GM21515 (cell line): ENCODE results near the gene SYT17.

Experiments
- ATAC-seq: cut with Tn5 transposase; IDR thresholded peaks from one replicate; pipeline ENCODE4 v1.9.1; 2021; ENCODE audit not compliant: unreplicated experiment

Gene SYT17

DNA sequence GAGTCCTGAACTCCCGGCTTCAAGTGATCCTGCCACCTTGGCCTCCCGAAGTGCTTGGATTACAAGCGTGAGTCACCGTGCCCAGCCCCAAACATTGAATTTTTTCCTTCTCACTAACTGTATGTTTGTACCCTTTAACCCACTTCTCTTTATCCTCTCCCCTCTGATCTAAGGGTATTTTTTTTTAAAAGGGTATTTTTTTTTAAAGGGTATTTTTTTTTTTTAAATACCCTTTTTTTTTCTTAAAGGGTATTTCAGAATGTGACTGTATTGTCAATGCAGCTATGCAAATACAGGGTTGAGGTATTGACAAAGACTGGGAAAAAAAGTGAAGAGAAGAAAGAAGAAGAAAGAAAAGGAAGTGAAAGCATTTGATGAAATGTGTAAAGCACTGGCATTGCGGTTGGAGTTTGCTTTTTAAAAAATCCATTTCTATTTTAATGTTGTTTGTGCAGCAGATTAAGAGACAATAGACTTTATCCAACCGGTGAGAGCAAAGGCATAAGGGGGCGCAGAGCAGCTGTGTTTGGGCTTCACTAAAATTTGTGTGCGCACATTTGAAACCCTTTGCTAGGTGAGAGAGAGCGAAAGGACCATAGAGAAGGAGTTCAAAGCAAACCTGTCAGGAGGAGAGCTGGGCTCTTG lies 42.4 kb downstream of the SYT17 start:
- peak; percentile 73 for ATAC-seq

DNA sequence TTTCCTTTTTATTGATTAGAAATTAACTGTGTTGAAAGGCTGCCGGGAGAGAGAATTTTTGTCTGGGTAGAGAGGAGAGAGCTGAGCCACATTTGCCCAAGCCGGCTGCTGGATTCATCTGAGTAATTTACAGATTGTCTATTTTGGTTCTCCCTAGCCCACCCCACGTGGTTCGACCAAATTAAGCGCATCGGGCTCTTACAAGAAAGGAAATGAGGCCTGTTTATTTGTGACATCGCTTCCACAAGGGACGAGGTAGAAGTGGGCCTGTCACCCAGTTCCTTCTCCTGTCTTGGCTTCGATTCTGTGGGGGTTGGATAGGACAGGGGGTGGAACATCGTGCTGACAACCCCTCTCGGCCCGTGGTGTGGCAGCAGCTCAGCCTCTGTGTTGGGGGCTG lies 42.9 kb downstream of the SYT17 start:
- ATAC-seq, result peak; percentile 37

DNA sequence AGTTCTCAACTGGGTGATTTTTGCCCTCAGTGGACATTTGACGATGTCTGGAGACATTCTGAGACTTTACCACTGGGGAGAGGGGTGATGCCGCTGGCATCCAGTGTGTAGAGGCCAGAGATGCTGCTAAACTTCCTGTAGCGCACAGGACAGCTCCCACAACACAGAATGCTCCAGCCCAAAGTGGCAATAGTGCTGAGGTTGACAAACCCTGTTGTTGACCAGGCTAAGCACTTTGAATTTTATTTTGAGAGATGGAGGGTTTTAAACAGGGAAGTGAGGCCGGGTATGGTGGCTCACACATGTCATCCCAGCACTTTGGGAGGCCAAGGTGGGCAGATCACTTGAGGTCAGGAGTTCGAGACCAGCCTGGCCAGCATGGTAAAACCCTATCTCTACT lies 44.0 kb downstream of the SYT17 start:
- no peak for ATAC-seq

DNA sequence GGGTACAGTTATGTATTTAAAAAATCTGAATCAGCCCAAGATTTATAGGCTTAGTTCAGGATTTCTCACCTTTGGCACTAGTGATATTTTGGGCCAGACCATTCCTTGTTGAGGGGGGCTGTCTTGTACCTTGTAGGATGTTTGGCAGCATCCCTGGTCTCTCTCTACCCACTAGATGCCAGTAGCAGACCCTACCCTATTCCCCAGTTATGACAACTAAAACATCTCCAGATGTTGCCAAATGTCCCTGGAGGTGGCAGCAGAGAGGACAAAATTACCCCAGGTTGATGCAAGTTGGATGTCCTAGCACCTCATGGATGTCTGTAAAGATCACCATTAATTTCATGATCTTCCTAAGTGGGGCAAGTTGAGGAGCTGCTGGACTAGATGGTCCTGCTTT lies 45.8 kb downstream of the SYT17 start:
- no peak for ATAC-seq

DNA sequence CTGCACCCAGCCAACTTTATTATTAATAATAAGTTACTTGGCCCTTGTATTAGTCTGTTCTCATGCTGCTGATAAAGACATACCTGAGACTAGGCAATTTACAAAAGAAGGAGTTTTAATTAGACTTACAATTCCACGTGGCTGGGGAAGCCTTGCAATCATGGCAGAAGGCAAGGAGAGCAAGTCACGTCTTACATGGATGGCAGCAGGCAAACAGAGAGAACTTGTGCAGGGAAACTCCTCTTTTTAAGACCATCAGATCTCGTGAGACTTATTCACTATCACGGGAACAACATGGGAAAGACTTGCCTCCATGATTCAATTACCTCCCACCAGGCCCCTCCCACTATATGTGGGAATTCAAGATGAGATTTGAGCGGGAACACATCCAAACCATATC lies 47.7 kb downstream of the SYT17 start:
- ATAC-seq, result no peak

DNA sequence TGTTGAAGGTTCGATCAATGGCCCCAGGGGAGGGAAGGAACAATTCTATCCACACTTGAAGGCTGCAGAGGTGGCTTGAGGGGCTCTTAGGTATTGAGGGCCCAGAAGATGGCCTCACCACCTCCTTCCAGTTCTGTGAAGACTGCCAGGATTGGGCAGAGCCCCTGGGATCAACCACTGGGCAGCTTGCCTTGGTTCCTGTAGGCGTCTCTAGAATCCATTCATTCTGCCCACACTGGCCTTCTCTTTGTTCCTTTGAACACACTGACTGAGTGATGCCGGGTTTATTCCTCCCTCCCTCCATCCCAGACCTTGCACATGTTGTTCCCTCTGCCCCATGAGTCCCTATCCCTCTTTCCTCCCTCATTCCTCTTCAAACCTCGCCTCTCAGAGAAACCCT lies 50.5 kb downstream of the SYT17 start:
- ATAC-seq, result no peak

DNA sequence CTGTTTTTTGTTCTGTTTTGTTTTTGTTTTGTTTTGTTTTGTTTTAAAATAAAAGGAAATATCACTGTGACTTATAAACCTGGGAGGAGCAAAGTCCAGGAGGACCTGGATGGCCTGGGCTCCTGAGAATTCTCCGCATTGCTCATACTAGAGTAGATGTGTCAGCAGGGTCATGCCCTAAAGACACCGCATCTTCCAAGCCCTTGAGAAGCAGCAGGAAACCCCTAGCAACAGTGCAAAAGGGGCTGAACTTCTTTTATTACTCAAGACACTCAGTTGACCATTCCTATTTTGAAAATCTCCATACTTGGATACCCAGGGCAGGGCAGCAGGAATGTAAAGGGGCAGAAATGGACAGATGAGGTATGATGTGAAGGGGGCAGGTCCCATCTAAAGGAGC lies 51.8 kb downstream of the SYT17 start:
- no peak for ATAC-seq

DNA sequence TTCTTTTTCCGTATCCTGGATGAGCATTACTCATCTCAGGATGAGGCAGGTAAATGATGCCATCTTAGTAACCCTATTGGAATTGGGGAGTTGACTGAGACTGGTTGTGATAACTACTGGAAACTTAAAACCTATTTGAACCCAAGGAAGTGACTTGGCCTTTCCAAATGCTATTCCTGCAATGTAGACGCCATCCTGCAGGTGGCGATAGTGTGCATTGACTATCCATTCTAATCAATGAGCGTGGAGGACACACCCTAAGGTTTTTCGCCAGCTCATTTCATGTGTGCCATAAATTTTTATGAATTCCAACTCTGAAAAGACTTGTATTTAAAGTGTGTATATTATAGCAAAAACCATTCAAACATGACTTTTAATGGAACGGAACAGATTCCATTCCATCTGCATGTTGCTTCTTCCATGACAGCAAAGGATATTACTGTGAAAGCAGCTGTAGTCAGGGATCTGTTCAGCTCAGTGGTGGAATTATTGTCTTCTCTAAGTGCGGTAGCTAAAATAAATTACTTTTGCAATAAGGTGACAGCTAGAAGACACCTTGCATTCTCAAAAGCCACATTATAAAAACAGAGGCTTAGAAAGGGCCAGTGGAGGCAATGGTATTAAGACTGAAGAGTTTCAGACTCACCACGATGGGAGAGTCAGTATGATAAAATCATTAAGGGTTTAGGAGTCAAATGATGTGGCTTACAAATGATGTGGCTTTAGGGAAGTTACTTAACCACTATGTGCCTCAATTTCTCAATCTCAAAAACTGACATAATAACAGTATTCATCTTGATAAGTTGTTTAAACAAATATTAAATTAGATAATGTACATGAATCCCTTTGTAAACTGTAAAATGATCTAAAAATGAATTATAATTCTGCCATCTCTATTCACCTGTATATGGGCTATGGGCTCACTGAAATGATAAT lies 55.5 kb downstream of the SYT17 start:
- no peak for ATAC-seq

DNA sequence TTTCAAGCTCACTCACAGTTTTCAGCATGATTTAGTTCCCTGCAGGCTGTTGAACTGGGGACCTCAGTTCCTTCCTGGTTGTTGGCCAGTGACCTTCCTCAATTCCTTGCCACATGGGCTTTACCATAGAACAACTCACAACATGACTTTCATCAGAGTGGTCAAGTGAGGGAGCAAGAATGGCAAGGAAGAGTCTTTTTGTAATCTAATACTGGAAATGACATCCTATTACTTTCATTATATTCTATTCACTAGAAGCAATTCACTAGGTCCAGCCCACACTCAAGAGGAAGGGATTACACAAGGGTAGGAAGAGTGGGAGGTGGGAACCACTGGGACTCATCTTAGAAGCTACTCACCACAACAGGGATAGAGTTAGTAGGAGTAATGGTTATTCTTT lies 57.6 kb downstream of the SYT17 start:
- no peak for ATAC-seq

DNA sequence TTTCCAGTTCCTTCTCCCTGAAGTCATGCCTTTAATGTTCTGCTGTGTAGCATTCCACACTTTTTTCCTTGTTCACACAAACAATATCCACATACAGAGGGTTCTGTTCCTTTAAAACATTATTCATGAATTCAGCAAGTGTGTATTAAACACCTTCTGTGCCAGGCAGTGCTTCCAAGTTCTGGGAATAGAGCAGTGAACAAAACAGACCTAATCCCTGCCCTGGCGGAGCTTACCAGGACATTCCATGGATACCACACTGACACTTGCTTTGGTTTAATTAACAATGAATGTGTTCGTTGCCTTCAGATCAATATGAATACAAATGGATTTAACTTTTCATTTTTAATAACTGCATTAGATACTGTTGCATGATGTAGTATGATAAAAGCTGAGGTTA lies 59.6 kb downstream of the SYT17 start:
- no peak for ATAC-seq

DNA sequence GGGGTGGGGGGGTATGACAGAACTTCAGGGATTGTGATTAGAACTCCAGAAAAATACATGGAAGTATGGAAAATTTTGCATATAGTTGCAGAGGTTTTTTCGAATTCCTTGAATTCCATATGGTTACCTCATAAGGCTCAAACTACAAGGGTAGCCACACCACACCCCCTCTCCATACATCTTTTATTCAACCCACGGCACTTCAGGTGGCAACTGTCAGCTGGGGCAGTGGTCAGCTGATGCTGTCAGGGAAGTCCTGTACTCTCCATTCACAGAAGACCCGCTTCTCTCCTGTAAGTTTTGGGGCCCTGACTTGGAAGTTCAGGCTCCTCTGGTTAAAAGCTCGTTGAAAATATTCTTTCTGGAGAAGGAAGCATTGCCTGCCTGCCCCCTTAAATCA lies 60.0 kb downstream of the SYT17 start:
- no peak for ATAC-seq

DNA sequence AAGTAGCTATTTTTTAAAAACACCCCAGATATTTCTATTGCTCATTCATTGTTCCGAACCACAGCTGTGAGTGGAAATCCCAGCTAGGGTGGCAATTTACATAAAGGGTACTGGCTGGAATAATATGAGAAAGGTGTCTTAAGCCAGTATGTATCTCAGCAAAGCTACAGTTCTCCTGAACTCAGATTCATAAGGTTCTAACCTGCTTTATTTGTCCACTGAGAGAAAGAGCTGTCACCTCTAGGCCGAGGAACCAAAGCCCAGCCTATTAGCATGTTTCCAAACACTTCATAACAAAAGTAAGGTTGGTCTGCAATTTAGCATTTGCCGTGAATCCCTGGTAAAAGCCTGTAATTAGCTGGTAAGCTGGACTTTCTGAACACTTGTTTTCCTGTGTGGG lies 60.5 kb downstream of the SYT17 start:
- ATAC-seq, result no peak

DNA sequence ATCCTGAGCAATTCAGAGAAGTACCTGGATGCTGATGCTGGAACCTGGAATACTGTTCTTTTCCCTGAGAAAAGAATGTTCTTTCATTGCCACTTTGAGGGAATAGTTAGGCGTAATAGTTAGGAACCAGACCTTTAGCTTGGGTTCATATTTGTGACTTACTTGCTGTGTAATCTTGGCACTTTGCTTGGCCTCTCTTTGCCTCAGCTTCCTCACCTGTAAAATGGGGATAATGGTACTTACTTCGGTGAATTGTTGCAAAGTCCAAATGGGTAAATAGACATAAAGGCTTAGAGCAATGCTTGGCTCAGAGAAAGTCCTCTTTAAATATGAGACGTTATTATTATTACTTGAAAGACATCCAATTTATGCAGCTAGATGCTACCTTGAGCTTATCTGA lies 62.5 kb downstream of the SYT17 start:
- ATAC-seq, result no peak

DNA sequence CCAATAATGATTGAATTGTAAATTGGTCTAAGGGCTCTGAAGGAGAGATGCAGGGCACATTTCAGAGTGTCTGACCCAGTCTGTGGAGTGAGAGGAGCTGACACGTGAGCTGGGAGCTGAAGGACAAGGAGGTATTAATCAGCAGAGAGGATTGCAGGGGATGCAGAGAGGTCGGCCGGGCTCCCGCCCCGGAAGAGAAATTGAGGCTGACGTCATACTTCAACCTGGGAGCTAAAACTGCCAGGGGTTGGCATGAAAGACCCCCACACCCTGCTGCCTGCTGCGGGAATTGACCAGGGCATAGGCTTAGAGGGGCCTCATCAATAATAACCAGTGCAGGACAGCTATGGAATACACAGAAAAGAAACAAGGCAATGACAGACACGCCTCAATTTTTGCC lies 63.8 kb downstream of the SYT17 start:
- ATAC-seq, result no peak

DNA sequence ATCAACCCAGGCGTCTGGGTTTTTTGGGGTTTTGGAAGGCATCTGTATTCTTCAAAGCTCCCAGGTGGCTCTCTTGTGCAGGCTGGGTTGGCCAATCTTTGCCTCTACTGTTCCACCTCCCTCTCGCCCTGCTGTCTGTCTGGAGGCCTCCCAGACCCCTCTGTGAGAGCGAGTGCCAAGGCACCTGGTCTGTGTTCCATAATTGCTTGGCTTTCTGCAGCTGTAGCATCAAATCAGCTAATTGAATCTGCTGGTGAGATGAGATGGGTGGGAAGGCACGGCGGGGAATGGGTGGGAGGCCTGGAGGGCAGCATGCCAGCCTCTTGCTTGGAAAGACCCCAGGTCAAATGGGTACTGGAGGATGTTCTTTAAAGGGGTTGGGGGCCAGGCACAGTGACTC lies 64.9 kb downstream of the SYT17 start:
- no peak for ATAC-seq

DNA sequence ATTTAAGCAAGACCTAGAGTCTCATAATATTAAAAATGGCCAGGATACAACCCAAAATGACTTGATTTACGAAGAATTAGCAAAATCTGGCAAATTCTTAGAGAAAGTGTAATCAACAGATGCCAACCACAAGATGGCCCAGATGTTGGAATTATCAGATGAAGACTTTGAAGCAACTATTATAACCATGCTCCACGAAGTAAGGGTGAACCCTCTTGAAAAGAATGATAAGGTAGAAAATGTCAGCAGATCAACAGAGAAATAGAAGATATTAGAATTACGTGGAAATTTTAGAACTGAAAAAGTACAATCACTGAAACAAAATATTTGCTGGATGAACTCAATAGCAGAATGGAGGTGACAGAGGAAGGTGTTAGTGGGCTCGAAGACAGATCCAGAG lies 67.4 kb downstream of the SYT17 start:
- ATAC-seq, result no peak

DNA sequence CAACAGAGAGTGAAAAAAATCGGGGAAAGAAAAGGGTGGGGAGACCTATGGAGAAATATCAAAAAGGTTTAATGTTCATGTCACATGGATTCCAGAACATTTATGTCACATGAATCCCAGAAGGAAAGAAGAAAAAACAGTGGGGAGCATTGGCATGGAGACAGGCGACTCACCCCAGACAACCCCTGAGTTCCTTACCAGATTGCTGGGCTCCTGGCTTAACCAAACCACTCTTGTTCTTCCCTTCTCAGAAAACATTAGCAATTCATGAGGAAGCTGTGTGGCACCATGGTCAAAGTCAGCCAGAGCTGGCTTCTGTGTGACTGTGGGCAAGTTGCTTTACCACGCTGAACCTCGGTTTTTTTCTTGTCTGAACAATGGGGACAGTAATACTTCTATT lies 67.8 kb downstream of the SYT17 start:
- no peak for ATAC-seq

DNA sequence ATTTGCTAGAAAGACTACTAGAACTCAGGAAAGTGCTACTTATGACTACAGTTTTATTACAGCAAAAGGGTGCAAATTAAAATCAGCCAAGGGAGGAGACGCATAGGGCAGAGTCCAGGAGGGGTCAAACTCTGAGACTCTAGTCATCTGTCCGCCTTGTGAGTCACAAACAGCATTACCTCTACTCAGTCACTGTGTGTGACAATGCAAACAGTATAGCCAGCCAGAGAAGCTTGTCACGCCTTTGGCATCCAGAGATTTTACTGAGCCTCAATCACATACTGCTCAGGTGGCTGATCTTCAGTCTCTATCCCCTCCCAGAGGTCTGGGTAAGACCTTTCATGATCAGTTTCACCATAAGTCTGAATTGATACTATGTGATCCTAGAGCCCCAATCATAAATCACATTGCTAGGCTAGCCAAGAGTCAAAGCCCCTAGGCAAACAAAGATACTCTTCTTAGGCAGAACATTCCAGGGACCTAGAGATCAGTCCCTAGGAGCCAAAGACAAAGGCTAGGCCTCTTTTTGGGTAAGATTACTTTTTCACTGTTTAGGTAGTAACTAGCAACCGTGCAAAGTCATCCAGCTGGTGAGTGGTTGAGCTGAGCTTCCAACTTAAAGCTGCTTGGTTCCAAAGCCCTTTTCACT lies 68.6 kb downstream of the SYT17 start:
- no peak for ATAC-seq

DNA sequence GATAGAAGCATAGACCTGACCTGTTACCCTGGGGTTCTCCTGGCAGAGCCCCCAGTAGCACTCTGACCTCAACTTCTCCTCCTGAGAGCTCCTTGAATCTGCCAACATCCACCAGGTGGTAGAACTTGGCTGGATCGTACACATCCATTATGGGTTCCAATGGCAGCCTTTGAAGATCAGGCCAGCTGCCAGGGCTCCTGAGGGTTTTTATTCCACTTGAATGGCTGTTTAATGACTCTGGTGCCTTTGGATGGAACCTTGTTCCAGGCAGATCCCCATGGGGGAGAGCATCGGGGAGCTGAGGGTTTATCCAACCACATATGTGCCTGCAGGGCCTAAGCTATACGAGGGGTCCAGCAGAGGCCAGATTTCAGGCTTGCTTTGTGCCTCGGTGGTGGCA lies 70.4 kb downstream of the SYT17 start:
- no peak for ATAC-seq

DNA sequence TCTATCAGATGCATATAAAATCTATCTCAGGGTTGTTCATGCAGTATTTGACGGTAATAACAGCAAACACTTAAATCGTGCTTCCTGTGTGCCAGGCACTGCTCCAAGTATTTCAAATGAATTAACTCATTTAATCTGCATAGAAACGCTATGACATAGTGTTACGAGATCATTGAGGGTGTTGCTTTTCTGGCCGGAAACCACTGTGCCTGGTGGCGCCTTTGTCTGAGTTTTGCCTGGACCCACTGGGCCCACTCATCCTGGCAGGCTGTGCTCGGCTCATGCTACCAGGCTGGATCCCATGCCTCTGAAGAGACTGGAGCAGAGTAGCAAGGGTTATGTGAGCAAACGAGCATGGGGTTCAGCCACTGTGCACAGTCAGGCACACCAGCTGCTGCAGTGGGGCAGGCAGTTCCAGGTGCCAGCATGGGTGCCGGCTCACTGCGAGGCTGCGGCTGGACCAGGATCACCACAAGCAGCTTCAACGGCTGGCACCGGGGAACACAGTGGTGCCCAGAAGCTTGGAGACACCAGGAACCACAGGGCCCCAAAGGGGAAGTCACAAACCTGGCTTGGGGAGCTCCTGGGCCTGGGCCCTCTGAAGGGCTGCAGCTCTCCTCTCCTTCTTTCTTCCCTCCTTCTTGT lies 71.6 kb downstream of the SYT17 start:
- ATAC-seq, result no peak

DNA sequence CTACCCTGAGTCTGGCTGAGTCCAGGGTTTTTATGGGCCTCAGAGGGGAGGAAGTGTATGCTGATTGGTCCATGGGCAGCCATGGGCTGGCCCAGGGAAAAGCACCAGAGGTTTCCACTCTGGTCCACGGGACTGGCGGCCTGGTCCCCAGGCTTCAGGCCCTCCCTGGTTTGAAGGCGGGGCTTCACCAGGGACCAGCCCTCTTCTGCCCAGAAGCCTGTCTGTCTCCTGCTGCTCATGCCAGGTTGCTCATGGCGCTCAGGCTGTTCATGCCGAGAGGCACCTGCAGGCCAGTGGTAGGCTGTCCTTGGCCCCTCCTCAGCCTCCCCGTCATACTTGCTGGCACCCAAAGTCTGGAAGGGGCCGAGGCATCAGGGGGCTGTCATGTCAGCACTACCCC lies 72.5 kb downstream of the SYT17 start:
- ATAC-seq, result no peak

DNA sequence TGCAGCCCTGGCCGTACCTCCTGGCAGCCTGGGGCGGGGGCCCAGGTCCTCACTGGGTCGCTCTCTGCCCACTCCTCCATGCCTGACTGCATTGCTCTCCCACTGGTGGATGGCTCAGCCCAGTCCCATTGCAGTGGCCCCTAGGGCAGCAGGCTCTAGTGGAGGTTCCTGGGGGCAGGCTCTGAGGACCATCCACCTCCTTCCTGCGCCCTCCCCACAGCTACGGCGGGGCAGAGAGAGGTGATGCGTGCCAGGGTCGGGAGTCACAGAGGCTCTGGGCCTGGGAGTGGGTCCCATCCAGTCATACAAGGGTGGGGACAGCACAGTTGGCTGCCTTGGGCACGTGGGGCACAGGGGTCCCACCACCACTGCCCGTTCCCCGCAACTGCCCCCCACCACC lies 73.5 kb downstream of the SYT17 start:
- ATAC-seq, result no peak
